ENCODE data around the gene MARCHF10.

MARCHF10 gene

DNA sequence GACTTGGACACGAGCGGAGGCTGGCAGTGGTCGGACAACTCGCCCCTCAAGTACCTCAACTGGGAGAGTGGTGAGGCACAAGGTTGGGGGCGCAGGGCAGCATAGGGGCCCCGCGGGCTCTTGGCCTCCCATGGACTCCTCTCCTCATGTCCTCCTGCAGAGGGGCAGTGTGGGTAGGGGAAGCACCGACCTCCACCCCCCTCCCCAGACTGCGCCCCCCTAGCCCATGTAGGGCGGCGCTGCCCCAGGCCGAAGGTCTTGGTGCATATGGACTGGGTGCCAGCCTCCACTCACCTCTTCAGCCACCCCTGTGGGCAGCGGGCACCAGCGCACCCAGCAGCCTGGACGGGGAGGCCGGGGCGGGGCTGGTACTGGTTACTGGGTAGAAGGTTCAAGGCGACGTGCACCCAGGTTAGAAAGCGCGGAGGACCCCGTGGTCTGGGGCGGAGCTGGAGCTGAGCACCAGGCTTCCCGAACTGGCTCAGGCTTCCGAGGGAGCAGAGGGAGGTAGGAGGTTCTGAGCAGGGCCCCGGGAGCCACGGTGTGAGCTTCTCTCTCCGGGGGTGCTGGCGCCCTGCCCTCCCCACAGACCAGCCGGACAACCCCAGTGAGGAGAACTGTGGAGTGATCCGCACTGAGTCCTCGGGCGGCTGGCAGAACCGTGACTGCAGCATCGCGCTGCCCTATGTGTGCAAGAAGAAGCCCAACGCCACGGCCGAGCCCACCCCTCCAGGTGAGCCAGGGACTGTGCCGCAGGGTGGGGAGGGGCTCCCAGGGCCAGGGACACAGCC, 141.1 kb downstream of the MARCHF10 start:
- TF ChIP-seq CTCF (IDR thresholded peaks at IDR 0.05; ENCODE audit: low read depth, low read length): no peak
- DNase-seq: no peak
- no peaks in the 10 kb centered on the region for H3K36me3 ChIP-seq
- no peak overlapping the region for H3K4me3 ChIP-seq (ENCODE audit: low read depth, low read length)
- H3K27me3 ChIP-seq: no peaks in the 10 kb centered on the region
- H3K4me1 ChIP-seq: peaks cover 16% of the 10 kb centered on the region
- H3K9me3 ChIP-seq: no peaks in the 10 kb centered on the region

GRCh38 chr17:62666061-62666800, 141.9 kb downstream of the MARCHF10 start:
- H3K4me3 ChIP-seq (ENCODE audit: low read depth, low read length): no peak overlapping the region
- H3K4me1 ChIP-seq: peaks cover 8% of the 10 kb centered on the region
- no peak for TF ChIP-seq CTCF (IDR thresholded peaks at IDR 0.05; ENCODE audit: low read depth, low read length)
- H3K27me3 ChIP-seq: no peaks in the 10 kb centered on the region
- no peak for DNase-seq
- H3K9me3 ChIP-seq: no peaks in the 10 kb centered on the region
- no peaks in the 10 kb centered on the region for H3K36me3 ChIP-seq

DNA sequence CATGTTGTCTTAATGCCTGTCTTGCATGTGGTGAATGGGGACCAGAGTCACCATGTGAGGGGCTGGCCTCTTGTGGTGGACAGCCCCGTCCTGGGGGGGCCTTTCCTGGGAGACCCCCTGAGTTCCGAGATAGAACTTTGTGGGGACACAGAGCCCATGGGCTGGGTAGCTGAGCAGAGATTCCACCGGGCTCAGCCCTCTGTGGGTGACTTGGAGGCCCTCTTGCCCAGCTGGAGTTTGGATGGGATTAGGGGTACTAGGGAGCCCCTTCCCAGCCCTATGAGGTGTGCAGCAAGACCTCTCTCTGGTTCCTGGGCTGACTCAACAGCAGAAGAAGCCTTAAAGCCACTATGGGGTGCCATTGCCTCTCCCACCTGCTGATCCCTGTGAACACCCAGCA, 142.5 kb downstream of the MARCHF10 start:
- no peak overlapping the region for H3K4me3 ChIP-seq (ENCODE audit: low read depth, low read length)
- no peak for DNase-seq
- TF ChIP-seq CTCF (IDR thresholded peaks at IDR 0.05; ENCODE audit: low read depth, low read length): no peak

DNA sequence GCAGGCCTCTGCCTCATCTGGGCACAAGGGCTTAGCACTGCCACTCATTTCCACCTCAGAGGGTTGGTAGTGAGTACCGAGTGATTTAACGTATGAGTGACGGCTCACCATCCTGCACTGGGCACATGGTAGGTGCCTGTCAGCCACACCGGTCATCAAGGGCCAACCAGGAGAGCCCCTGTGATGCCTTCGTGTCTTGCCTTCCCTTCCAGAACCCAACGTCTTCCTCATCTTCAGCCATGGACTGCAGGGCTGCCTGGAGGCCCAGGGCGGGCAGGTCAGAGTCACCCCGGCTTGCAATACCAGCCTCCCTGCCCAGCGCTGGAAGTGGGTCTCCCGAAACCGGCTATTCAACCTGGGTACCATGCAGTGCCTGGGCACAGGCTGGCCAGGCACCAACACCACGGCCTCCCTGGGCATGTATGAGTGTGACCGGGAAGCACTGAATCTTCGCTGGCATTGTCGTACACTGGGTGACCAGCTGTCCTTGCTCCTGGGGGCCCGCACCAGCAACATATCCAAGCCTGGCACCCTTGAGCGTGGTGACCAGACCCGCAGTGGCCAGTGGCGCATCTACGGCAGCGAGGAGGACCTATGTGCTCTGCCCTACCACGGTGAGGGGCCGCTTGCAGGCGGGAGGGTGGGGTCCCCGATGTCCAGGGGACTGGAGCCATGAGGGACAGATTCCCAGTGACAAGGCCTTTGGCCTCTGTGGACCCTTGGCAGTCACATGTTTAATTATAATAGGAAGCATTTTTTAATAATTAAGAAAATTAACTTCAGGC, 143.6 kb downstream of the MARCHF10 start:
- no peak for TF ChIP-seq CTCF (IDR thresholded peaks at IDR 0.05; ENCODE audit: low read depth, low read length)
- Histone ChIP-seq H3K4me1 (peaks cover 8% of the 10 kb centered on the region), H3K9me3 (no peaks in the 10 kb centered on the region; the same call in 1 of the 2 replicates), H3K4me3 (ENCODE audit: low read depth, low read length) (no peak overlapping the region), H3K27me3 (no peaks in the 10 kb centered on the region), H3K36me3 (no peaks in the 10 kb centered on the region)
- no peak for DNase-seq

More for the DNA sequence above, 142.5 kb downstream of the MARCHF10 start:
- Histone ChIP-seq H3K4me1 (peaks cover 8% of the 10 kb centered on the region), H3K36me3 (no peaks in the 10 kb centered on the region), H3K9me3 (no peaks in the 10 kb centered on the region; the same call in 1 of the 2 replicates), H3K27me3 (no peaks in the 10 kb centered on the region)

DNA sequence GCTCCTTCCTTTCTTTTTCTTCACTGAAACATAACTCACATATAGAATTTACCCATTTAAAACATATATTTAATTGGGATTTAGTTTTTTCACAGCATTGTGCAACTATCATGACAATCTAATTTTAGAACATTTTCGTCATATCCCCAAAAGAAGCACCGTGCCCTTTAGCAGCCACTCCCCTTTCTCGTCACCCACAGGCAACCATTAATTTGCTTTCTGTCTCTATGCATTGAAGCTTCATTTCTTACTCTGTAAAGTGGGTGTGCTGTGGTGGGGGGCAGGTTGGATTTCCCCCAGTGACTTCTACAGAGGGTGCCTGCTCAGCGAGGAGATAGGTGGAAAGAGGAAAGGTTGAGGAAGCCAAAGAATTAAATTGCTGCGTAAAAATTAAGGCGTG, 144.8 kb downstream of the MARCHF10 start:
- Histone ChIP-seq H3K9me3 (no peaks in the 10 kb centered on the region; the same call in 1 of the 2 replicates), H3K27me3 (no peaks in the 10 kb centered on the region), H3K36me3 (no peaks in the 10 kb centered on the region), H3K4me3 (ENCODE audit: low read depth, low read length) (no peak overlapping the region), H3K4me1 (peaks cover 4% of the 10 kb centered on the region; the same call in 1 of the 2 replicates)
- no peak for TF ChIP-seq CTCF (IDR thresholded peaks at IDR 0.05; ENCODE audit: low read depth, low read length)
- DNase-seq: no peak
